Transverse colon (tissue), 4 donors: ENCODE results near the gene SAMD7. TPM values are rescaled to one million over a fixed set of nuclear protein-coding genes. Genes with fewer than 3 reads are reported as not detected.

Experiments used
- DNase-seq: peaks from one replicate; pipeline ENCODE4 v3.0.0-alpha.2; 2019
- H3K27ac ChIP-seq, 4 donors: fragments of 200-600 bp; sonication (generic); 2 replicates each; pipeline ENCODE4 v1.5.1; 2016 to 2018; ENCODE audit warnings: inconsistent platforms in 4 of 4
- H3K27me3 ChIP-seq: fragments of 200-600 bp; sonication (generic); 2 replicates; pipeline ENCODE4 v1.5.1; 2017; ENCODE audit warnings: inconsistent platforms
- H3K36me3 ChIP-seq, 4 donors: fragments of 200-600 bp; sonication (generic); 2 replicates each; pipeline ENCODE4 v1.5.1; 2017 to 2019; ENCODE audit warnings: inconsistent platforms in 4 of 4
- H3K4me1 ChIP-seq, 4 donors: fragments of 200-600 bp; sonication (generic); 2 replicates each; pipeline ENCODE4 v1.5.1; 2017 to 2020; ENCODE audit warnings: inconsistent platforms in 4 of 4
- H3K4me3 ChIP-seq, 4 donors: fragments of 200-600 bp; sonication (generic); 1 replicate in 1 of 4; 2 replicates in 3 of 4; pipeline versions ENCODE4 v1.5.1 to v1.6.1; 2017 to 2019; ENCODE audit warnings: inconsistent platforms in 4 of 4
- H3K9me3 ChIP-seq, 2 donors: fragments of 200-600 bp; sonication (generic); 2 replicates each; pipeline ENCODE4 v1.5.1; 2017 to 2019; ENCODE audit warnings: inconsistent platforms in 2 of 2
- CTCF ChIP-seq, 5 experiments: fragments of 200-600 bp in 3 of 5; fragments of 450-650 bp in 2 of 5; sonication (generic) in 3 of 5; IDR thresholded peaks; 1 replicate in 2 of 5; 2 replicates in 3 of 5; pipeline ENCODE4 v1.5.1; 2016 to 2017; ENCODE audit warnings: antibody characterized with exemption in 5 of 5, inconsistent platforms in 3 of 5, mild to moderate bottlenecking in 2 of 5, moderate library complexity in 1 of 5
- EP300 ChIP-seq: sonication (generic); formaldehyde crosslinking; IDR thresholded peaks from one replicate; pipeline ENCODE4 v1.6.1; 2017; ENCODE audit warnings: antibody characterized with exemption, low read depth
- POLR2A ChIP-seq: fragments of 450-650 bp; IDR thresholded peaks from one replicate; pipeline ENCODE4 v1.6.1; 2016; ENCODE audit warnings: antibody characterized with exemption, mild to moderate bottlenecking, moderate library complexity
- POLR2AphosphoS5 ChIP-seq, 3 donors: sonication (generic); formaldehyde crosslinking; IDR thresholded peaks; one replicate each; pipeline ENCODE4 v1.6.1; 2016; ENCODE audit warnings: antibody characterized with exemption in 3 of 3
- WGBS, 2 donors: methylation state at CpG; one replicate each; pipeline ENCODE4 v1.1.5; 2018; ENCODE audit warnings: low coverage in 1 of 2; 5-methylcytosine and 5-hydroxymethylcytosine counted together
- in situ Hi-C, 4 donors: fragments of 200-750 bp; cut with MboI; loops; one replicate each; pipeline versions ENCODE4 v1.15.0 to v1.15.1; 2017; ENCODE audit warnings: low sequenced_read_pairs in 3 of 4, low pct_ligation_motif_present in 1 of 4, low pct_unique_long_range_greater_than_20kb in 1 of 4
- intact Hi-C: fragments of 100-400 bp; cut with DNase I; formaldehyde crosslinking; loops from one replicate; pipeline ENCODE4 v1.15.1; 2023; ENCODE audit warnings: low total_unique reads
- total RNA-seq, 4 donors: library from RNA; depleted of rRNA; stranded (reverse); fragments of >200 nt; gene quantifications; one replicate each; pipeline ENCODE4 v1.1.0, GENCODE V29; 2016

SAMD7 gene
- total RNA-seq, 4 donors from 2014 or later, result not detected

DNA sequence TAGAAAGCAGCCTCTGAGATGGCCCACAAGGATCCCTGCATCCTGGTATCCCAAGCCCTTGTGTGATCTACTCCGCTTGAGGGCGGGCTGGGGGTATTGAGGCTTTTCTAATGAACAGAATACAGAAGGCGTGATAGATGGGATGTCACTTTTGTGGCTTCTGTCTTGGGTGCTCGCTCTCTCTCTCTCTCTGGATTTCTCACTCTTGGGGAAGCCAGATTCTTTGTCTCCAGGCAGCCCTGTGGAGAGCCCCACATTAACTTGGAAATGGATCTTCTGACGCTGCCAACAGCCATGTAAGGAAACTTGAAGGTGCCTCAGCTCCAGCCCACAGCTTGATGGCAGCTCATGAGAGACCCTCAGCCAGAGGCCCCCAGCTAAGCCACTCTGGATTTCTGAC is 28.4 kb downstream of the SAMD7 start:
- Histone ChIP-seq H3K4me3 (no peak overlapping the region), H3K4me1 (no peaks in the 10 kb centered on the region), H3K36me3 (no peaks in the 10 kb centered on the region), H3K27ac (peak overlapping the region in 1 of 4 donors; percentile 32), H3K27me3 (no peaks in the 10 kb centered on the region), H3K9me3 (no peaks in the 10 kb centered on the region)
- TF ChIP-seq POLR2AphosphoS5 (IDR thresholded peaks at IDR 0.05) (no peak), EP300 (no peak), CTCF (IDR thresholded peaks at IDR 0.05) (no peak), POLR2A (no peak)
- intact Hi-C loops (no loop called here), in situ Hi-C loops (no loop called here)
- WGBS, 2 donors, result 90 to 94% methylated on average over 3 to 5 of the region's 5 CpGs
- DNase-seq, result no peak

GRCh38 chr3:169940470-169941181 is 29.3 kb downstream of the SAMD7 start:
- in situ Hi-C loops, result no loop called here
- no peaks in the 10 kb centered on the region for H3K4me1 ChIP-seq
- H3K36me3 ChIP-seq, result no peaks in the 10 kb centered on the region
- no peaks in the 10 kb centered on the region for H3K9me3 ChIP-seq
- H3K27me3 ChIP-seq, result no peaks in the 10 kb centered on the region
- DNase-seq, result no peak
- WGBS, 2 donors, result 31 to 50% methylated on average over 4 to 6 of the region's 6 CpGs
- TF ChIP-seq EP300 (no peak), POLR2A (no peak), CTCF (IDR thresholded peaks at IDR 0.05) (no peak), POLR2AphosphoS5 (IDR thresholded peaks at IDR 0.05) (no peak)
- no peak overlapping the region for H3K4me3 ChIP-seq
- intact Hi-C loops, result no loop called here
- H3K27ac ChIP-seq, result peak overlapping the region in 1 of 4 donors; percentile 32

DNA sequence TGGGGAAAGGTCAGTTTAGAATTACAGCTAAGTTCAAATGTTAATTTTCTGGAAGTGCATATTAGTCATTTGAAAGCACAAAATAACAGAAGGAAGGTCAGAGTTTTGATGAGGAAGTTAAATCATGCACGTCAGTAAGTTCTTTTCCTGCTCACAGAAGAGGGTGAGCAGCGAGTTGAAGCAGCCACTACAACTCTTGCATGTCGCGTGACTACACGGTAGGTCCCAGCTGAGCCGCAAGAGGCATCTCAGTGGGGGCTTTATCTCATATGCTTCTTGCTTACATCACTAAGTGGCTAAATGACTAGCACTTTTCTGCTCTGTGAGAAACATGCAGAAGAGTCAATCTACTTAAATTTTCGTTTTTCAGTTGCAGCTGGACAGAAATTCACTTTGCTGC is 33.9 kb downstream of the SAMD7 start:
- in situ Hi-C loops (no loop called here), intact Hi-C loops (no loop called here)
- peak; percentile 44 for DNase-seq
- Histone ChIP-seq H3K4me3 (no peak overlapping the region), H3K27ac (peak overlapping the region in 2 of 4 donors; percentile 4 to 9), H3K4me1 (peaks cover 0 to 11% (median 5%) of the 10 kb centered on the region in 4 donors), H3K27me3 (no peaks in the 10 kb centered on the region), H3K36me3 (no peaks in the 10 kb centered on the region), H3K9me3 (no peaks in the 10 kb centered on the region)
- TF ChIP-seq POLR2A (no peak), EP300 (no peak), POLR2AphosphoS5 (IDR thresholded peaks at IDR 0.05) (no peak), CTCF (IDR thresholded peaks at IDR 0.05) (no peak)
- WGBS, 2 donors, result 59 to 61% methylated on average over 6 to 7 of the region's 7 CpGs

DNA sequence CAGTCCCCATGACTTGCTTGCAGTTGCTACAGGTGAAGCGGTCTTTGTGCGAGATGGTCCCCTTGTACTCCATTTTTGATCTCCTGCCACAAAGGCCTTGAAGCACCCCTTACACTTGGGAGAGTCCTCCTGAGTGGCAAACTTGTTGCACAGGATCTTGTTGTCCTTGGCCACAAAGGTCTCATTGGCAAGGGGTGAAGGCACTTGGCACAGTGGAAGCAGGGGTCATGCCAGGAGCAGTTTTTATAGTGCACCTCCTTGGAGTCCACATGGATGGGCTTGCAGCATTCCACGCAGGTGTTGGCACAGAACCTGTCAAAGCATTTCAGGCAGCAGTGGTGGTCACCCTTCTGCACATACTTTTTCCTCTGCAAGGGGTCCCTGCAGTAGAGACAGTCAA is 35.0 kb downstream of the SAMD7 start:
- Histone ChIP-seq H3K4me3 (no peak overlapping the region), H3K27me3 (no peaks in the 10 kb centered on the region), H3K4me1 (peaks cover 0 to 11% (median 5%) of the 10 kb centered on the region in 4 donors), H3K36me3 (no peaks in the 10 kb centered on the region), H3K27ac (no peak overlapping the region), H3K9me3 (no peaks in the 10 kb centered on the region)
- TF ChIP-seq EP300 (no peak), POLR2AphosphoS5 (IDR thresholded peaks at IDR 0.05) (no peak), CTCF (IDR thresholded peaks at IDR 0.05) (no peak), POLR2A (no peak)
- intact Hi-C loops, result no loop called here
- WGBS, 2 donors, result 100% methylated on average over 3 of the region's 3 CpGs; no CpG with 5 or more reads in 1 of the 2 donors
- no peak for DNase-seq
- in situ Hi-C loops, result no loop called here
